ENCODE data around the gene DLG1.

The DLG1 gene

GRCh38 chr3:197317250-197317963 is 19.0 kb upstream of the DLG1 start:
- no peak for TF ChIP-seq CTCF (IDR thresholded peaks at IDR 0.05; ENCODE audit: insufficient read depth, low read length, poor library complexity, severe bottlenecking)

GRCh38 chr3:197312431-197312830 is 14.0 kb upstream of the DLG1 start:
- Histone ChIP-seq H3K36me3 (ENCODE audit: control insufficient read depth, insufficient read depth, low read length) (no peaks in the 10 kb centered on the region), H3K4me3 (replicated peaks; ENCODE audit: low read depth, low read length) (no peak overlapping the region), H3K27me3 (replicated peaks; ENCODE audit: control insufficient read depth, insufficient read depth, low read length) (no peaks in the 10 kb centered on the region)
- TF ChIP-seq CTCF (IDR thresholded peaks at IDR 0.05; ENCODE audit: insufficient read depth, low read length, poor library complexity, severe bottlenecking) = no peak
- DNase-seq (ENCODE audit: extremely low read depth, insufficient read length) = no peak

More at GRCh38 chr3:197317250-197317963, 19.0 kb upstream of the DLG1 start:
- DNase-seq (ENCODE audit: extremely low read depth, insufficient read length) = no peak
- Histone ChIP-seq H3K36me3 (ENCODE audit: control insufficient read depth, insufficient read depth, low read length) (no peaks in the 10 kb centered on the region), H3K27me3 (replicated peaks; ENCODE audit: control insufficient read depth, insufficient read depth, low read length) (no peaks in the 10 kb centered on the region; the same call in 1 of the 2 replicates), H3K4me3 (replicated peaks; ENCODE audit: low read depth, low read length) (no peak overlapping the region)

- DNase-seq (ENCODE audit: extremely low read depth, insufficient read length) = no peak
- Histone ChIP-seq H3K4me3 (replicated peaks; ENCODE audit: low read depth, low read length) (no peak overlapping the region), H3K36me3 (ENCODE audit: control insufficient read depth, insufficient read depth, low read length) (no peaks in the 10 kb centered on the region), H3K27me3 (replicated peaks; ENCODE audit: control insufficient read depth, insufficient read depth, low read length) (no peaks in the 10 kb centered on the region)
- no peak for TF ChIP-seq CTCF (IDR thresholded peaks at IDR 0.05; ENCODE audit: insufficient read depth, low read length, poor library complexity, severe bottlenecking)
Measured at GRCh38 chr3:197311591-197311990, 13.2 kb upstream of the DLG1 start.

GRCh38 chr3:197309528-197310361 is 11.3 kb upstream of the DLG1 start:
- no peak overlapping the region for H3K4me3 ChIP-seq (replicated peaks; ENCODE audit: low read depth, low read length)
- no peak for DNase-seq (ENCODE audit: extremely low read depth, insufficient read length)
- H3K36me3 ChIP-seq (ENCODE audit: control insufficient read depth, insufficient read depth, low read length) = no peaks in the 10 kb centered on the region
- no peaks in the 10 kb centered on the region for H3K27me3 ChIP-seq (replicated peaks; ENCODE audit: control insufficient read depth, insufficient read depth, low read length)
- no peak for TF ChIP-seq CTCF (IDR thresholded peaks at IDR 0.05; ENCODE audit: insufficient read depth, low read length, poor library complexity, severe bottlenecking)

GRCh38 chr3:197308591-197308990 is 10.2 kb upstream of the DLG1 start:
- TF ChIP-seq CTCF (IDR thresholded peaks at IDR 0.05; ENCODE audit: insufficient read depth, low read length, poor library complexity, severe bottlenecking) = no peak
- no peaks in the 10 kb centered on the region for H3K36me3 ChIP-seq (ENCODE audit: control insufficient read depth, insufficient read depth, low read length)
- no peaks in the 10 kb centered on the region for H3K27me3 ChIP-seq (replicated peaks; ENCODE audit: control insufficient read depth, insufficient read depth, low read length)
- no peak overlapping the region for H3K4me3 ChIP-seq (replicated peaks; ENCODE audit: low read depth, low read length)
- DNase-seq (ENCODE audit: extremely low read depth, insufficient read length) = no peak

All from GM06990 (cell line).